ENCODE results near the gene SYT11. TPM values are rescaled to one million over a fixed set of nuclear protein-coding genes. Genes with fewer than 3 reads are reported as not detected.

SYT11 gene
- total and polyA plus RNA-seq, 2 of the 8 experiments (the other 6 are each of a cell fraction or from before 2014, with no cell fraction given), result 7.2 to 9.6 TPM

DNA sequence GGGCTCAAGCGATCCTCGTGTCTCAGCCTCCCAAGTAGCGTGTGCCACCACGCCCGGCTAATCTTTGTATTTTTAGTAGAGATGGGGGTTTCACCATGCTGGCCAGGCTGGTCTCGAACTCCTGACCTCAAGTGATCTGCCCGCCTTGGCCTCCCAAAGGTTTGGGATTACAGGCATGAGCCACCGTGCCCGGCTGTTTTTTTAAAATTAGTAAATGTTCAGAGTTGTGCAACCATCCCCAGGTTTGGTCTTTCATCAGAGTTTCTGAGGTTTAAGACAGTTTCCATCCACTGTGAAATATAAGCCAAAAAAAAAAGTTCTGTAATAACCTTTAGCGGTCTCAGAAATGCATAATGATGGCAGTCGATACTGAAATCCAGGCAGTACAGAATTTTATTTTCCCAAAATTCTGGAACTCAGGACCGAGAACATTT is 550 bp upstream of the SYT11 start:
- no peak overlapping the region for H3K14ac ChIP-seq (ENCODE audit: insufficient read length)
- H3K9ac ChIP-seq (replicated peaks in 1 of 4; ENCODE audit: extremely low read depth in 1 of 4, low read depth in 3 of 4, low read length in 3 of 4), result no peak overlapping the region
- CTCF ChIA-PET (ENCODE audit: partially characterized antibody), result no interaction called here
- no peak overlapping the region for H3K56ac ChIP-seq (replicated peaks; ENCODE audit: insufficient read length, low read depth, low read length)
- H4K20me1 ChIP-seq (replicated peaks in 1 of 2; ENCODE audit: control insufficient read depth in 1 of 2, insufficient read depth in 2 of 2, low read length in 2 of 2), result peaks cover 0 to 2% of the 10 kb centered on the region in 2 experiments
- H2BK12ac ChIP-seq (ENCODE audit: low read depth, low read length), result no peak overlapping the region
- no peak overlapping the region for H3K23ac ChIP-seq (ENCODE audit: insufficient read length)
- no peak overlapping the region for H3K4ac ChIP-seq (replicated peaks; ENCODE audit: insufficient read length, low read depth, low read length)
- H3K4me1 ChIP-seq (replicated peaks in 1 of 4; ENCODE audit: control insufficient read depth in 3 of 4, insufficient read depth in 4 of 4, low read length in 3 of 4), result peaks cover 0 to 6% (median 2%) of the 10 kb centered on the region in 4 experiments; a peak in 4 of 7 replicates
- POLR2A ChIA-PET (ENCODE audit: partially characterized antibody), result interaction anchor here (0.7 to 2.4 kb wide), 6 partner anchors 9 to 848 kb away, joined by 3 to 6 read pairs (median 4); partner anchors contain the start of gene UBQLN4
- no peak for FAIRE-seq
- H3K36me3 ChIP-seq (ENCODE audit: control insufficient read depth in 2 of 4, insufficient read depth in 4 of 4, low read length in 3 of 4), result peaks cover 0 to 10% (median 4%) of the 10 kb centered on the region in 4 experiments; a peak in 4 of 8 replicates
- WGBS, 2 experiments (ENCODE audit: extremely low coverage in 1 of 2, insufficient coverage in 1 of 2, insufficient read length in 1 of 2, insufficient replicate concordance in 2 of 2, low coverage in 1 of 2, low lambda C conversion rate in 2 of 2, missing lambda C conversion rate in 1 of 2), result 80% methylated on average over 12 of the region's 12 CpGs; no CpG with 5 or more reads in 1 of the 2 experiments
- no peak for TF ChIP-seq CTBP2 (IDR thresholded peaks at IDR 0.05; ENCODE audit: borderline replicate concordance, insufficient read depth, insufficient read length, low read length)
- no peak for TF ChIP-seq BCL11A (IDR thresholded peaks at IDR 0.05; ENCODE audit: low read depth in 2 of 2, low read length in 2 of 2)
- TF ChIP-seq YY1 (IDR thresholded peaks at IDR 0.05; ENCODE audit: low read depth, low read length), result no peak
- TF ChIP-seq TCF12 (IDR thresholded peaks at IDR 0.05; ENCODE audit: low read depth, low read length), result no peak
- TF ChIP-seq HDAC2 (IDR thresholded peaks at IDR 0.05; ENCODE audit: borderline replicate concordance in 1 of 2, low read depth in 2 of 2, low read length in 2 of 2), result no peak
- no peak for TF ChIP-seq JUN (IDR thresholded peaks at IDR 0.05; ENCODE audit: low read depth, low read length)
- no peak for TF ChIP-seq SP1 (IDR thresholded peaks at IDR 0.05; ENCODE audit: low read depth, low read length)
- no peak for TF ChIP-seq NRF1 (IDR thresholded peaks at IDR 0.05; ENCODE audit: low read depth, low read length)
- no peak for TF ChIP-seq RXRA (IDR thresholded peaks at IDR 0.05; ENCODE audit: insufficient read depth, low read depth, low read length)
- TF ChIP-seq KDM4A (IDR thresholded peaks at IDR 0.05; ENCODE audit: low read depth, low read length, severe bottlenecking), result no peak
- peaks cover 8% of the 10 kb centered on the region for H3K23me2 ChIP-seq (ENCODE audit: low read depth, low read length)
- no peaks in the 10 kb centered on the region for H3K9me3 ChIP-seq (ENCODE audit: insufficient read depth in 2 of 2, low read depth in 1 of 2, low read length in 1 of 2)
- H3K79me2 ChIP-seq (ENCODE audit: control insufficient read depth in 1 of 2, insufficient read depth in 2 of 2, low read length in 2 of 2), result peaks cover 0 to 25% of the 10 kb centered on the region in 2 experiments; a peak in 2 of 4 replicates
- H2AK5ac ChIP-seq (ENCODE audit: low read depth, low read length), result no peak overlapping the region
- H3K4me3 ChIP-seq (ENCODE audit: extremely low read depth in 1 of 4, insufficient read depth in 2 of 4, low read depth in 3 of 4, low read length in 4 of 4), result peak overlapping the region in 3 of 4 experiments; percentile 24 to 55 (median 32); a peak in 6 of 8 replicates
- H2BK20ac ChIP-seq (ENCODE audit: low read length), result no peak overlapping the region
- H4K91ac ChIP-seq (replicated peaks; ENCODE audit: insufficient read length, low read length), result no peak overlapping the region
- DNase-seq (ENCODE audit: low read depth in 1 of 2, low spot score in 2 of 2), result no peak
- no peak overlapping the region for H2BK120ac ChIP-seq (replicated peaks; ENCODE audit: low read depth, low read length)
- peaks cover 3% of the 10 kb centered on the region; the same call in 1 of the 2 replicates for H3K79me1 ChIP-seq (ENCODE audit: low read depth, low read length)
- no peak overlapping the region for H3K27ac ChIP-seq (ENCODE audit: low read depth, low read length)
- H3K4me2 ChIP-seq (ENCODE audit: insufficient read depth in 1 of 2, low read depth in 2 of 2, low read length in 2 of 2), result peak overlapping the region; percentile 56 to 64
- H3K18ac ChIP-seq (ENCODE audit: extremely low read depth, low read length), result no peak overlapping the region
- no peak overlapping the region for H2AFZ ChIP-seq (ENCODE audit: low read length)
- no peak overlapping the region for H2BK5ac ChIP-seq (ENCODE audit: low read depth, low read length)
- H4K5ac ChIP-seq (ENCODE audit: insufficient read length, low read depth, low read length), result peak overlapping the region; percentile 65
- no peak overlapping the region for H4K8ac ChIP-seq (ENCODE audit: extremely low read depth, insufficient read depth, low read length)
- H3K27me3 ChIP-seq (replicated peaks in 1 of 4; ENCODE audit: control insufficient read depth in 3 of 4, extremely low read depth in 1 of 4, insufficient read depth in 3 of 4, low read length in 3 of 4), result no peaks in the 10 kb centered on the region
- H2BK15ac ChIP-seq (ENCODE audit: low read length), result no peak overlapping the region
